ENCODE measurements around the gene KCNE3. TPM values are rescaled to one million over a fixed set of nuclear protein-coding genes. Genes with fewer than 3 reads are reported as not detected.

KCNE3 gene
- total and polyA plus RNA-seq, 12 donors: 1.1 to 23.2 (median 7.7) TPM

GRCh38 chr11:74444173-74444826, 23.0 kb downstream of the KCNE3 start:
- H3K27ac ChIP-seq: no peak overlapping the region
- intact Hi-C loops (cut with DNase I): no loop called here

GRCh38 chr11:74443071-74443864, 24.1 kb downstream of the KCNE3 start:
- WGBS, 4 donors: 60 to 69% (median 64%) methylated on average over 8 of the region's 8 CpGs
- H3K4me3 ChIP-seq: no peak overlapping the region
- no peak overlapping the region for H3K27ac ChIP-seq
- H3K36me3 ChIP-seq (replicated peaks in 1 of 2): no peaks in the 10 kb centered on the region
- TF ChIP-seq POLR2A (IDR thresholded peaks at IDR 0.05) (no peak), CTCF (IDR thresholded peaks at IDR 0.05) (no peak)
- intact Hi-C loops (cut with DNase I): no loop called here
- DNase-seq: no peak
- peaks cover 0 to 7% of the 10 kb centered on the region in 2 donors for H3K4me1 ChIP-seq (replicated peaks in 1 of 2)
- H3K27me3 ChIP-seq: no peaks in the 10 kb centered on the region
- no peaks in the 10 kb centered on the region for H3K9me3 ChIP-seq (replicated peaks in 1 of 3)

More at GRCh38 chr11:74444173-74444826, 23.0 kb downstream of the KCNE3 start:
- TF ChIP-seq POLR2A (IDR thresholded peaks at IDR 0.05): no peak
- TF ChIP-seq CTCF (IDR thresholded peaks at IDR 0.05): no peak
- Histone ChIP-seq H3K4me1 (replicated peaks in 1 of 2) (peaks cover 0 to 7% of the 10 kb centered on the region in 2 donors), H3K27me3 (no peaks in the 10 kb centered on the region), H3K4me3 (no peak overlapping the region), H3K36me3 (replicated peaks in 1 of 2) (no peaks in the 10 kb centered on the region), H3K9me3 (replicated peaks in 1 of 3) (no peaks in the 10 kb centered on the region)
- DNase-seq: no peak
- WGBS, 4 donors: 76 to 89% (median 83%) methylated on average over 9 of the region's 9 CpGs

GRCh38 chr11:74442636-74443035, 24.7 kb downstream of the KCNE3 start:
- no peak for TF ChIP-seq POLR2A (IDR thresholded peaks at IDR 0.05)
- TF ChIP-seq CTCF (IDR thresholded peaks at IDR 0.05): no peak
- 66 to 89% (median 75%) methylated on average over 3 of the region's 3 CpGs for WGBS, 4 donors
- no peak overlapping the region for H3K4me3 ChIP-seq
- H3K9me3 ChIP-seq (replicated peaks in 1 of 3): no peaks in the 10 kb centered on the region
- DNase-seq: no peak
- H3K36me3 ChIP-seq (replicated peaks in 1 of 2): no peaks in the 10 kb centered on the region
- H3K27me3 ChIP-seq: no peaks in the 10 kb centered on the region
- no peak overlapping the region for H3K27ac ChIP-seq
- peaks cover 0 to 7% of the 10 kb centered on the region in 2 donors for H3K4me1 ChIP-seq (replicated peaks in 1 of 2)
- intact Hi-C loops (cut with DNase I): no loop called here

- TF ChIP-seq CTCF (IDR thresholded peaks at IDR 0.05): no peak
- TF ChIP-seq POLR2A (IDR thresholded peaks at IDR 0.05): no peak
- peaks cover 0 to 7% of the 10 kb centered on the region in 2 donors for H3K4me1 ChIP-seq (replicated peaks in 1 of 2)
- H3K9me3 ChIP-seq (replicated peaks in 1 of 3): no peaks in the 10 kb centered on the region
- no peak overlapping the region for H3K4me3 ChIP-seq
- WGBS, 4 donors: 88 to 92% (median 90%) methylated on average over 1 of the region's 1 CpG
- no peak for DNase-seq
- intact Hi-C loops (cut with DNase I): no loop called here
- no peaks in the 10 kb centered on the region for H3K27me3 ChIP-seq
- H3K27ac ChIP-seq: no peak overlapping the region
- H3K36me3 ChIP-seq (replicated peaks in 1 of 2): no peaks in the 10 kb centered on the region
Measured at GRCh38 chr11:74438681-74439080, 28.7 kb downstream of the KCNE3 start.
